GM12875 (cell line): ENCODE data around the gene PDE8B.

ENCODE experiments used
- H3K4me3 ChIP-seq: one replicate; pipeline ENCODE4 v1.5.1; 2011; ENCODE audit warnings: low read depth, low read length, control low read depth
- TF ChIP-seq, protein P1 (sequence below): IDR thresholded peaks from 2 replicates; pipeline ENCODE4 v1.5.1; 2011; ENCODE audit warnings: low read depth, mild to moderate bottlenecking, control low read depth, inconsistent platforms, low read length, moderate library complexity, borderline replicate concordance; ENCODE audit not compliant: insufficient read depth

Gene PDE8B

GRCh38 chr5:77398896-77399295, 188.4 kb downstream of the PDE8B start:
- TF ChIP-seq, protein P1, sequence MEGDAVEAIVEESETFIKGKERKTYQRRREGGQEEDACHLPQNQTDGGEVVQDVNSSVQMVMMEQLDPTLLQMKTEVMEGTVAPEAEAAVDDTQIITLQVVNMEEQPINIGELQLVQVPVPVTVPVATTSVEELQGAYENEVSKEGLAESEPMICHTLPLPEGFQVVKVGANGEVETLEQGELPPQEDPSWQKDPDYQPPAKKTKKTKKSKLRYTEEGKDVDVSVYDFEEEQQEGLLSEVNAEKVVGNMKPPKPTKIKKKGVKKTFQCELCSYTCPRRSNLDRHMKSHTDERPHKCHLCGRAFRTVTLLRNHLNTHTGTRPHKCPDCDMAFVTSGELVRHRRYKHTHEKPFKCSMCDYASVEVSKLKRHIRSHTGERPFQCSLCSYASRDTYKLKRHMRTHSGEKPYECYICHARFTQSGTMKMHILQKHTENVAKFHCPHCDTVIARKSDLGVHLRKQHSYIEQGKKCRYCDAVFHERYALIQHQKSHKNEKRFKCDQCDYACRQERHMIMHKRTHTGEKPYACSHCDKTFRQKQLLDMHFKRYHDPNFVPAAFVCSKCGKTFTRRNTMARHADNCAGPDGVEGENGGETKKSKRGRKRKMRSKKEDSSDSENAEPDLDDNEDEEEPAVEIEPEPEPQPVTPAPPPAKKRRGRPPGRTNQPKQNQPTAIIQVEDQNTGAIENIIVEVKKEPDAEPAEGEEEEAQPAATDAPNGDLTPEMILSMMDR, result no peak

DNA sequence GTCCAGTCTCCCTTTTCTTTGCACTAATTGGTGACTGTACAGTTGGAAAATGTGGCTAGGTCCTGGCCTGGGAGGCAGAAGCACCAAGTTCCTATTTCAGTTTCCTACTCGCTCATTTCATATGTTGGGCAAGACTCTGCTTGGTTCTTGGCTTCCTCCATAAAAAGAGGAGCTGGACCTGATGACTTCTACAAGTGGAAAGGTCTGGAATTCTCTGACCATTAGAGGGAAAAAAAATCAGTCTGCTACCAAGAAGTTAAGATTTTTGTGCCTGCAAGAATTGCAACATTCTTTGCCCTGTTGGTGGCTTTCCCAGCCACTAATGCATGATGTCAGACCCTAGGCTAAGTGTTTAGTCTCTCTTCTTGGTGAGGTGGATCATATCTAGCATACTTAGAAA, 190.2 kb downstream of the PDE8B start:
- H3K4me3 ChIP-seq, result no peak overlapping the region
- TF ChIP-seq, protein P1, result no peak

More at GRCh38 chr5:77398896-77399295, 188.4 kb downstream of the PDE8B start:
- no peak overlapping the region for H3K4me3 ChIP-seq

DNA sequence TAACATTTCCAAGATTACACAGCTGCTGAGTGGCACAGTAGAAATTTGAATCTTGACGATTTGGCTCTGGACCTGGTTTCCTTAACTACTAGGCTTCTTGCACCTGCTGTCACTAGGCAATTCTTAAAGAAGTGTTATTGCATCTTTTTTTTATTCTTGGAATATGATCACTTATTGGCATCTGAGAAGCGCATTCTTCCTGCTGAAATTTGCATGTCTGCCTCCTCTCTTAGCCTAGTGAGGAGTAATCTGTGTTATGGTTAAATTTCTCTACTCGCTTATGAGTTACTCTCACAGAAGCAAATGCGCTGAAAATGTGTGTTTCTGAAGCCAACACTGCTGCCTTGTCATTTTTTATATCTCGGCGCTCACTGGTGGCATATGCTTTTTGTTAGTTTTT, 192.3 kb downstream of the PDE8B start:
- no peak overlapping the region for H3K4me3 ChIP-seq
- TF ChIP-seq, protein P1, result no peak

DNA sequence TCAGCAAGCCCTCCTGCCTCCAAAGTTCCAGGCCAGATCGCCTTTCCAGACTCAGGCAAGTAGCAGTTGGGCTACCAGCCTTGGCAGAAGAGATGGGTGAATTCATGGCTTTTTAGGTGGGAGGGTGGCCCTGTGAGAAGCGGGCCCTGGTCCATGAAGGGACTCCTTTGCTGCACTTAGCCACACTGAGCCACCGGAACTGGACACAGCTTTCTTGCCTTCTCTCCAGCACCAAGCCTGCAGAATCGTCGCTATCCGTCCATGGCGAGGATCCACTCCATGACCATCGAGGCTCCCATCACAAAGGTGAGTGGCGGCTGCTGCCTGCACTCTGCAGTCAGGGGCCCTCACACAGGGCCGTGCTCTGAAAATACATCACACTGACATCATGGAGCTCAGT, 196.7 kb downstream of the PDE8B start:
- TF ChIP-seq, protein P1, result no peak

DNA sequence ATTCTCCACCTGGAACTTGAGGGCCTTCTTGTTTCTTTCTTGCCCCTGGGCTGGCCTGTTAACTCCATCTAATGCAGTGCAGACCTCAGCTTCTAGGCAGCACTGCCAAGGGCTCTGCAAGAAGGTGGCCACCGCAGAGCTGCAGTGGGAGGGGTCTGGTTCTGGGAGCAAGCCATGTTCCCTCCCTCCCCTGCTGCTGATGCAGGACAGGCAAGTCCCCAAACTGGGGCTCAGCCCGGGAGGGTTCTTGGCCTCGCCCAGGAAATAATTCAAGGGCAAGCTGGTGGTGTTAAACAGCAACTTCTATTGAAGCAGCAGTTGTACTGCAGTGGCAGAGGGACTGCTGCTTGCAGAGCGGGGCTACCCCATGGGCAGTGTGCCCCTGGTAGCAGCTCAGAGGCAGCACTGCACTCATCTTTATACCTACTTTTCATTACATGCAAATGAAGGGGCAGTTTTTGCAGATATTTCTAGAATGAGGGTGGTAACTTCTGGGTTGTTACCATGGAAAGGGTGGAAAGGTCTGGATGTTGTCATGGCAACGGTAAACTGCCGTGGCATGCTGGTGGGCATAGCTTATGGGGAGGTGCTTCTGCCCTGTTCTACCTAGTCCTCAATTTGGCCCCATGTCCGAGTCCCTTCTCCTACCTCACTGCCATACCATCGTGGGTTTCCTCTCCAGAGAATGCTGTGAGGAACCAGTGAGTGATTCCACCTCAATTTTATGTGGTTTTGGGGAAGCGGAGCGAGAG, 199.6 kb downstream of the PDE8B start:
- TF ChIP-seq, protein P1, result no peak
- H3K4me3 ChIP-seq, result no peak overlapping the region

More for the DNA sequence above, 196.7 kb downstream of the PDE8B start:
- no peak overlapping the region for H3K4me3 ChIP-seq

DNA sequence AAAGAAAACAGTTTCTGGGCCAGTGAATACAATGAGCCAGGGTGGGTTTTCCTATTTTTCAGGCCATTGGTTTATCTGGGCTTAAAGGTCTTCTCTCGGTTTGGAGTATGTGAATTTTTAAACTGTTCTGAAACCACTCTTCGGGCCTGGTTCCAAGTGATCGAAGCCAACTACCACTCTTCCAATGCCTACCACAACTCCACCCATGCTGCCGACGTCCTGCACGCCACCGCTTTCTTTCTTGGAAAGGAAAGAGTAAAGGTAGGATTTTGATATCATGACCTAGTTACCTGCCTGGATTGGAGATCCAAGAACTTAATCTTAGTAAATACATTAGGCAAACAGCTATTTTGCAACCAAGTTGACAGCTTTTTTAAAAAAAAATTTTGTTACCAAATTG, 202.6 kb downstream of the PDE8B start:
- TF ChIP-seq, protein P1, result no peak
- no peak overlapping the region for H3K4me3 ChIP-seq

- H3K4me3 ChIP-seq, result no peak overlapping the region
- TF ChIP-seq, protein P1, result no peak
Measured at GRCh38 chr5:77418162-77418561, 207.7 kb downstream of the PDE8B start.
